HCT116 (cell line): ENCODE results near the gene MTPN. TPM values are rescaled to one million over a fixed set of nuclear protein-coding genes. Genes with fewer than 3 reads are reported as not detected.

Experiments
- ATAC-seq: fragments of 200-7000 bp; cut with Tn5 transposase; 2 replicates; pipeline ENCODE4 v1.9.1; 2020; ENCODE audit warnings: mild to moderate bottlenecking, moderate library complexity
- BruUV-seq: library from RNA; stranded (reverse); fragments of 400-500 nt; replicated peaks from 2 replicates; lab custom pipeline; 2021; lab: Mats Ljungman, UMichigan
- CTCF ChIA-PET: fragments of 300-600 bp; sonication (Branson Sonifier 250); formaldehyde crosslinking; loops from one replicate; lab custom pipeline; 2021; ENCODE audit warnings: antibody characterized with exemption; lab: Charles Lee
- POLR2A ChIA-PET: fragments of 300-600, 350-600 bp; sonication (Branson Sonifier 250); formaldehyde crosslinking; loops from one replicate; lab custom pipeline; 2021; ENCODE audit warnings: antibody characterized with exemption; lab: Charles Lee
- RAD21 ChIA-PET, 2 experiments: fragments of 300-600 bp; sonication (Branson Sonifier 250); formaldehyde crosslinking; loops; one replicate each; lab custom pipeline; 2023; ENCODE audit warnings: low total read pairs in 2 of 2; ENCODE audit not compliant: uncharacterized antibody in 2 of 2, unreplicated experiment in 2 of 2, low non-redundant PET in 1 of 2; lab: Charles Lee
- DNase-seq: peaks from one replicate; pipeline ENCODE4 v3.0.0-alpha.2; 2010; ENCODE audit warnings: low read depth, low spot score
- H2AFZ ChIP-seq: fragments of 200-600 bp; shearing (Covaris generic), sonication (generic); 2 replicates; pipeline ENCODE4 v1.6.1; 2017; ENCODE audit warnings: low read depth, mixed run types, mixed read lengths, antibody characterized with exemption, low read length; ENCODE audit not compliant: poor library complexity, severe bottlenecking
- H3K27ac ChIP-seq: 2 replicates; pipeline ENCODE4 v1.5.1; 2012; ENCODE audit warnings: low read depth, low read length
- H3K27me3 ChIP-seq: fragments of 200-600 bp; sonication (generic); 2 replicates; pipeline ENCODE4 v1.6.1; 2016; ENCODE audit warnings: mixed run types, low read length, mixed read lengths; ENCODE audit not compliant: insufficient read depth
- H3K36me3 ChIP-seq, 2 experiments: fragments of 200-500 bp in 1 of 2; fragments of 200-600 bp in 1 of 2; sonication (Bioruptor generic) in 1 of 2; sonication (generic) in 1 of 2; 2 replicates each; pipeline versions ENCODE4 v1.5.1 to v1.6.1; 2014 to 2016; ENCODE audit warnings: low read length in 2 of 2, inconsistent platforms in 1 of 2, mixed read lengths in 1 of 2, mixed run types in 1 of 2; ENCODE audit not compliant: insufficient read depth in 2 of 2, control insufficient read depth in 1 of 2
- H3K4me1 ChIP-seq, 2 experiments: fragments of 200-600 bp in 1 of 2; sonication (generic) in 1 of 2; 2 replicates each; pipeline versions ENCODE4 v1.5.1 to v1.6.1; 2012 to 2017; ENCODE audit warnings: low read length in 2 of 2, inconsistent platforms in 1 of 2, mild to moderate bottlenecking in 1 of 2, mixed read lengths in 1 of 2, mixed run types in 1 of 2, moderate library complexity in 1 of 2; ENCODE audit not compliant: insufficient read depth in 2 of 2, control insufficient read depth in 1 of 2
- H3K4me2 ChIP-seq: fragments of 200-600 bp; sonication (generic); 2 replicates; pipeline ENCODE4 v1.6.1; 2017; ENCODE audit warnings: mixed run types, low read length, mixed read lengths
- H3K4me3 ChIP-seq, 2 experiments: fragments of 200-600 bp in 1 of 2; sonication (generic) in 1 of 2; replicated peaks in 1 of 2; 2 replicates each; pipeline ENCODE4 v1.5.1; 2011 to 2016; ENCODE audit warnings: low read length in 2 of 2, control low read depth in 1 of 2, low read depth in 1 of 2, mild to moderate bottlenecking in 1 of 2, mixed read lengths in 1 of 2, mixed run types in 1 of 2
- H3K79me2 ChIP-seq: fragments of 200-600 bp; sonication (generic); 2 replicates; pipeline ENCODE4 v1.6.1; 2017; ENCODE audit warnings: mild to moderate bottlenecking, mixed run types, low read length, moderate library complexity, mixed read lengths; ENCODE audit not compliant: insufficient read depth
- H3K9ac ChIP-seq: fragments of 200-600 bp; sonication (generic); 2 replicates; pipeline ENCODE4 v1.6.1; 2016; ENCODE audit warnings: low read length, mixed read lengths
- H3K9me2 ChIP-seq: fragments of 200-600 bp; sonication (generic), shearing (Covaris generic); 2 replicates; pipeline ENCODE4 v1.6.1; 2017; ENCODE audit warnings: mixed run types, mild to moderate bottlenecking, moderate library complexity; ENCODE audit not compliant: insufficient read depth
- H3K9me3 ChIP-seq, 2 experiments: fragments of 200-500 bp in 1 of 2; fragments of 200-600 bp in 1 of 2; sonication (Bioruptor generic) in 1 of 2; sonication (generic) in 1 of 2; 2 replicates each; pipeline ENCODE4 v1.6.1; 2014 to 2017; ENCODE audit warnings: low read length in 2 of 2, mixed read lengths in 2 of 2, inconsistent platforms in 1 of 2, low read depth in 1 of 2, mild to moderate bottlenecking in 1 of 2, mixed run types in 1 of 2, moderate library complexity in 1 of 2; ENCODE audit not compliant: control insufficient read depth in 1 of 2, insufficient read depth in 1 of 2
- H4K20me1 ChIP-seq: fragments of 200-600 bp; sonication (generic), shearing (Covaris generic); 2 replicates; pipeline ENCODE4 v1.6.1; 2017; ENCODE audit warnings: mixed run types, mild to moderate bottlenecking, moderate library complexity; ENCODE audit not compliant: insufficient read depth
- CBX3 ChIP-seq: IDR thresholded peaks from 2 replicates; pipeline ENCODE4 v1.6.1; 2012; ENCODE audit warnings: low read depth
- EGR1 ChIP-seq: IDR thresholded peaks from 2 replicates; pipeline ENCODE4 v1.6.1; 2012; ENCODE audit warnings: low read depth
- ELF1 ChIP-seq: IDR thresholded peaks from 2 replicates; pipeline ENCODE4 v1.6.1; 2012; ENCODE audit warnings: low read depth, borderline replicate concordance
- EZH2phosphoT487 ChIP-seq: fragments of 200-600 bp; IDR thresholded peaks from 2 replicates; pipeline ENCODE4 v1.6.1; 2018; ENCODE audit warnings: antibody characterized with exemption, borderline replicate concordance
- FOSL1 ChIP-seq: IDR thresholded peaks from 2 replicates; pipeline ENCODE4 v1.6.1; 2012; ENCODE audit warnings: low read depth
- JUND ChIP-seq: IDR thresholded peaks from 2 replicates; pipeline ENCODE4 v1.6.1; 2012
- POLR2A ChIP-seq: IDR thresholded peaks from 2 replicates; pipeline ENCODE4 v1.7.0; 2011; ENCODE audit warnings: borderline replicate concordance; ENCODE audit not compliant: insufficient read depth, insufficient read length; ENCODE audit errors: extremely low read depth
- POLR2AphosphoS5 ChIP-seq: IDR thresholded peaks from 2 replicates; pipeline ENCODE4 v1.6.1; 2011; ENCODE audit warnings: mild to moderate bottlenecking, low read depth, low read length, moderate library complexity
- RAD21 ChIP-seq: IDR thresholded peaks from 2 replicates; pipeline ENCODE4 v1.6.1; 2012; ENCODE audit warnings: low read depth, mild to moderate bottlenecking
- SIN3A ChIP-seq: IDR thresholded peaks from 2 replicates; pipeline ENCODE4 v1.6.1; 2012; ENCODE audit warnings: low read depth
- SP1 ChIP-seq: IDR thresholded peaks from 2 replicates; pipeline ENCODE4 v1.6.1; 2012; ENCODE audit warnings: low read depth
- SRF ChIP-seq: IDR thresholded peaks from 2 replicates; pipeline ENCODE4 v1.6.1; 2012; ENCODE audit warnings: low read depth
- TCF7L2 ChIP-seq: IDR thresholded peaks from 2 replicates; pipeline ENCODE4 v1.7.0; 2011; ENCODE audit warnings: borderline replicate concordance, inconsistent platforms; ENCODE audit not compliant: insufficient read depth, insufficient read length; ENCODE audit errors: extremely low read depth
- YY1 ChIP-seq: IDR thresholded peaks from 2 replicates; pipeline ENCODE4 v1.6.1; 2011; ENCODE audit warnings: low read length, low read depth, moderate library complexity, mild to moderate bottlenecking; ENCODE audit not compliant: insufficient replicate concordance; ENCODE audit errors: extremely low read depth
- ZBTB33 ChIP-seq: IDR thresholded peaks from 2 replicates; pipeline ENCODE4 v1.6.1; 2011; ENCODE audit warnings: mild to moderate bottlenecking, low read length, moderate library complexity; ENCODE audit not compliant: insufficient replicate concordance; ENCODE audit errors: extremely low read depth
- intact Hi-C: fragments of 100-400 bp; cut with micrococcal nuclease; formaldehyde crosslinking; loops from 2 replicates; pipeline ENCODE4 v1.10.0; 2022
- total RNA-seq: library from RNA; stranded (reverse); gene quantifications from one replicate; pipeline ENCODE4 v1.2.1, GENCODE V29; 2021; ENCODE audit not compliant: unreplicated experiment
- TF ChIP-seq, protein P1 (sequence below): IDR thresholded peaks from 2 replicates; pipeline ENCODE4 v1.6.1; 2012
- TF ChIP-seq, protein P2 (sequence below), 3 experiments: fragments of 200-600 bp in 1 of 3; sonication (generic) in 1 of 3; IDR thresholded peaks in 2 of 3; conservative IDR thresholded peaks in 1 of 3; 2 replicates each; pipeline ENCODE4 v1.5.1; 2012 to 2017; ENCODE audit warnings: low read depth in 2 of 3, low read length in 2 of 3, antibody characterized with exemption in 1 of 3, borderline replicate concordance in 1 of 3, control low read depth in 1 of 3, mild to moderate bottlenecking in 1 of 3, mixed read lengths in 1 of 3, mixed run types in 1 of 3, moderate library complexity in 1 of 3; ENCODE audit not compliant: insufficient read depth in 1 of 3
- TF ChIP-seq, protein P3 (sequence below): IDR thresholded peaks from 2 replicates; pipeline ENCODE4 v1.6.1; 2012

The MTPN gene
- total RNA-seq, 1 experiment from 2014 or later: 152 TPM

DNA sequence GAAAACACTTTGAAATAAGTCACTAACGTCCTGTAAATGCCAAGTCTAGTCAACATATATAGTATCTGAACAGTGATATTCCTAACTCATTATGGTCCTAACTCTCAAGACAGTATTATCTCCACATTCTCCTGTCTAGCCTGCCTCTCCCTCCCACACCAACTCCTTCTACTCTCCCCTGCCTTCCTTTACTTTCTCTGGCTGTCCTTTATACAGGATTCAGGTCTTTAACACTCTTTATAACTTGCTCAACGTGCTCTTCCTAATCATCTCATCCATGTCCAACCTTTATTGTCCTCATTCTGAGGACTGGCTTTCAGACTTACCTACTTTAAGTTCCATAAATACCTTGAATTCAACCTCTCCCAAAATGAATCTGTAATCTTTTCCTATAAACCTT lies 42.5 kb downstream of the MTPN start:
- intact Hi-C loops: no loop called here
- Histone ChIP-seq H3K27ac (no peak overlapping the region), H3K36me3 (no peaks in the 10 kb centered on the region), H3K79me2 (peaks cover 78% of the 10 kb centered on the region), H3K4me1 (no peaks in the 10 kb centered on the region), H3K9me2 (no peaks in the 10 kb centered on the region), H3K9me3 (no peaks in the 10 kb centered on the region), H4K20me1 (peaks cover 10% of the 10 kb centered on the region; the same call in 1 of the 2 replicates), H3K27me3 (no peaks in the 10 kb centered on the region), H2AFZ (no peak overlapping the region), H3K9ac (no peak overlapping the region), H3K4me2 (no peak overlapping the region), H3K4me3 (no peak overlapping the region)
- no TSS peak for BruUV-seq
- ChIA-PET POLR2A (no interaction called here), CTCF (no interaction called here), RAD21 (no interaction called here)
- no peak for DNase-seq
- no peak for ATAC-seq
- TF ChIP-seq EZH2phosphoT487 (no peak), JUND (no peak), POLR2AphosphoS5 (no peak), SIN3A (no peak), CBX3 (no peak), RAD21 (no peak), POLR2A (no peak), TCF7L2 (no peak), EGR1 (no peak), YY1 (no peak), SRF (no peak), FOSL1 (no peak), ELF1 (no peak), SP1 (no peak), ZBTB33 (no peak)
- TF ChIP-seq, protein P1, sequence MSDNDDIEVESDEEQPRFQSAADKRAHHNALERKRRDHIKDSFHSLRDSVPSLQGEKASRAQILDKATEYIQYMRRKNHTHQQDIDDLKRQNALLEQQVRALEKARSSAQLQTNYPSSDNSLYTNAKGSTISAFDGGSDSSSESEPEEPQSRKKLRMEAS: no peak
- TF ChIP-seq, protein P2, sequence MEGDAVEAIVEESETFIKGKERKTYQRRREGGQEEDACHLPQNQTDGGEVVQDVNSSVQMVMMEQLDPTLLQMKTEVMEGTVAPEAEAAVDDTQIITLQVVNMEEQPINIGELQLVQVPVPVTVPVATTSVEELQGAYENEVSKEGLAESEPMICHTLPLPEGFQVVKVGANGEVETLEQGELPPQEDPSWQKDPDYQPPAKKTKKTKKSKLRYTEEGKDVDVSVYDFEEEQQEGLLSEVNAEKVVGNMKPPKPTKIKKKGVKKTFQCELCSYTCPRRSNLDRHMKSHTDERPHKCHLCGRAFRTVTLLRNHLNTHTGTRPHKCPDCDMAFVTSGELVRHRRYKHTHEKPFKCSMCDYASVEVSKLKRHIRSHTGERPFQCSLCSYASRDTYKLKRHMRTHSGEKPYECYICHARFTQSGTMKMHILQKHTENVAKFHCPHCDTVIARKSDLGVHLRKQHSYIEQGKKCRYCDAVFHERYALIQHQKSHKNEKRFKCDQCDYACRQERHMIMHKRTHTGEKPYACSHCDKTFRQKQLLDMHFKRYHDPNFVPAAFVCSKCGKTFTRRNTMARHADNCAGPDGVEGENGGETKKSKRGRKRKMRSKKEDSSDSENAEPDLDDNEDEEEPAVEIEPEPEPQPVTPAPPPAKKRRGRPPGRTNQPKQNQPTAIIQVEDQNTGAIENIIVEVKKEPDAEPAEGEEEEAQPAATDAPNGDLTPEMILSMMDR (IDR thresholded peaks at IDR 0.05 in 2 of 3, conservative IDR thresholded peaks at IDR 0.05 in 1 of 3; ENCODE audit: borderline replicate concordance in 1 of 3, insufficient read depth in 1 of 3, low read depth in 2 of 3, low read length in 2 of 3): no peak
- TF ChIP-seq, protein P3, sequence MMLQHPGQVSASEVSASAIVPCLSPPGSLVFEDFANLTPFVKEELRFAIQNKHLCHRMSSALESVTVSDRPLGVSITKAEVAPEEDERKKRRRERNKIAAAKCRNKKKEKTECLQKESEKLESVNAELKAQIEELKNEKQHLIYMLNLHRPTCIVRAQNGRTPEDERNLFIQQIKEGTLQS: no peak
